KOPT-K1 (cell line): ENCODE results near the gene CLDN12.

ENCODE experiments used
- H3K27ac ChIP-seq: fragments of 200-600 bp; sonication (generic); 2 replicates; pipeline ENCODE4 v1.5.1; 2016; ENCODE audit warnings: antibody characterized with exemption, mild to moderate bottlenecking, low read depth, low read length; ENCODE audit not compliant: poor library complexity, severe bottlenecking
- H3K36me3 ChIP-seq: fragments of 200-600 bp; sonication (generic); 2 replicates; pipeline ENCODE4 v1.5.1; 2017; ENCODE audit warnings: antibody characterized with exemption, mild to moderate bottlenecking, low read length, moderate library complexity; ENCODE audit not compliant: insufficient read depth
- H3K9me3 ChIP-seq: fragments of 200-600 bp; sonication (generic); 2 replicates; pipeline ENCODE4 v1.5.1; 2017; ENCODE audit warnings: antibody characterized with exemption, low read length, mild to moderate bottlenecking; ENCODE audit not compliant: insufficient read depth, poor library complexity, severe bottlenecking

Gene CLDN12

DNA sequence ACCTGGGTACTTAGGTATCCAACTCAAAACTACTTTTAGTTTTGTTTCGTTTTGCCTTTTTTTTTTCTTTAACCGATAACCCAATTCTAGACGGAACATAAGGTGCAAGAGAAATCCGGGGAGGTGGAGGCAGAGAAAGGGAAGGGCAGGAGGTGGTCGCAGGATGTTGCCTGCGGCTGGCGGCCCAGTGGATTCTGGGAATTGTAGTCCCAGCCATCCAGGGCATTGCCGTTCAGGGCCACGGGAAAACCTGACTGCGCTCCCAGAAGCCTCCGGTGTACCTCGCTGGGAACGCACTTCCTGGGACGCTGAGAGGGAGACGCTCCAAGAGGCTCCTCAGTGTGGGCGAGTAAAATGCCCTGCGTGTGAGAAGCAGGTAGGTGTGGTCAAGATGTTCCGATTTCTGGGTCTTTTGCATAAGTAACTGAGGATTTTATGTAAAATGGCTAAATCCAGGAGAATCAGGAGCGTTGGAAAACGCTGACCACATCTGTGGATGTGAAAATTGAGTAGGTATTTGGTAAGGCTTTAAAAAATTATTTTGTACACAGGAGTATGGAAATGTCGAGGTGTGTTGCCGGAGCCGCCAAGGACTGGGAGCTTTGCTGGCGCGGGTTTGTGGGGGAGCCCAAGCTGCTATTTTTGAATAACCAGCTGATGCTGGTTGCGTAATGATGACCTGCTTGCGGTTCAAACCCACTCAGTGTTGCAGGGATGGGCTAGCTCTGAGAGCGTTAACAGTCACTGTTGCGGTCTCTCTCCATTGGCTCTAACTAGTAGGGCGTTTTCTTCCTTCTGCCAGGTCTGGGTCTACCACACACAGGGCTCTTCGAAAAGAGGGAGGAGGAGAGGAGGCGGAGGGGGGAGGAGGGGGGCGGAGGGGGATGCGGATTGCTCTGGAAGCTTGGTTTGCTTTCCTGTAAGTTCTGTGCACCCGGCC is at the start of gene CLDN12:
Gene CLDN12 (plus strand): TSS at position 288 of the 940 bp plus-strand sequence. CDS start 9,216 bp downstream, outside the sequence.
- peaks cover 3% of the 10 kb centered on the region for H3K9me3 ChIP-seq
- peak within 1 kb of the TSS; percentile 60 for H3K27ac ChIP-seq
- peaks cover 10% of the 10 kb centered on the region; the same call in 1 of the 2 replicates for H3K36me3 ChIP-seq

DNA sequence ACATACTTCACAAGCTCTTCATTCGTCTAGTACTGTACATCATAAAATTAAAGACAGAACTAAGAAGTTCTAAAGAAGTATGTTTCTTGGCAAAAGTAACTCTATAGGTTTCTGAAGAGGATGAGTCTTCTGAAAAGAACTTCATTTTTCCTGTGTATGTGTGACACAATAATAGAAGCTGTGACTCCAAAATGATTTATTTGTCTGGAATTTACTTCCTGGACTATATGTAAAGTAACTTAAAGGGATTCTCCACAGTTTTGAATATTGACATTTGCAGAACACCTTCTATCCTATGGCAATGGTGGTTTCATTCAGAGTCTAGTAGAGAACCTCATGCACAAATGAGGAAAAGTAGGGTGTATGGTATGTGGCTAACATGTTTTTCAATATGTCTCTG is 19.8 kb upstream of the CLDN12 start:
- H3K36me3 ChIP-seq = peaks cover 88% of the 10 kb centered on the region
- no peak overlapping the region for H3K27ac ChIP-seq
- H3K9me3 ChIP-seq = no peaks in the 10 kb centered on the region

- H3K9me3 ChIP-seq = no peaks in the 10 kb centered on the region
- peaks cover 87% of the 10 kb centered on the region for H3K36me3 ChIP-seq
- no peak overlapping the region for H3K27ac ChIP-seq
Observed at GRCh38 chr7:90383861-90384260, 19.4 kb upstream of the CLDN12 start.

GRCh38 chr7:90384433-90384832 is 18.8 kb upstream of the CLDN12 start:
- Histone ChIP-seq H3K9me3 (no peaks in the 10 kb centered on the region), H3K27ac (no peak overlapping the region), H3K36me3 (peaks cover 81% of the 10 kb centered on the region)

DNA sequence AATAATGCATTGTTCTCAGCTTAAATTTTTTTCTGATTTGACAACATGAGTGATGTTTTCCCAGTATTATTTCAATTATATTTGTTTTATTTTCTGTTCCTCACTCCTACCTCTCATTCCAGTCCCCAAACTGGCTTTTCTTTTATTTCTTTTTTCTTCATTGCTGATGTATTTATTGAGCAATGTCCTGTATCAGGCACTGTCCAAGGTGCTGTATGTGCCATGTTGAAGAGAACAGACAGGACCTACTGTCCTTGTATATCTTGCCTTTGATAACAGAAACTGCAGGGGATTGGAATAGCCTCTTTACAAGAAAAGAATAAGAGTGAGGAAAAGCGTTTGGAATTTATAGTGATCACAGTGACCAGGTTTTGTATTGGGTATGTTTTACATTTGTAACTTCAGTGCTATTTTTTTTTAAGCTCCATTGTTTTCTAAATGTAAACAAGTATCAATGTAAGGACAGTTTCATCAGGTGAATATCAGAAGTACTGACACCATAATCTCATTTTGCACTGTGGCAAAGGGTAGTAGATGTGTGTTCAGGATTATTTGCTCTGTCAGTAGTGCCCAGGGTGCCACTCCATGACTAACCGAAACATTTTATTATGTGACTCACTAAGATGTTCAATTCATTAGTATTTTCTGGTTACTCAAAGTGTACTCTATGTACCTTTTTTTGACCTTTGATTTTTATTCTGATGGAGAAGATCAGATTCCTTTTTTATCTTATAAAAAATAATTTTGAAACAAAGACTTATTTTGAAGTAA is 15.6 kb upstream of the CLDN12 start:
- Histone ChIP-seq H3K9me3 (no peaks in the 10 kb centered on the region), H3K27ac (no peak overlapping the region), H3K36me3 (peaks cover 53% of the 10 kb centered on the region)

- Histone ChIP-seq H3K27ac (no peak overlapping the region), H3K36me3 (peaks cover 20% of the 10 kb centered on the region), H3K9me3 (no peaks in the 10 kb centered on the region)
Observed at GRCh38 chr7:90390926-90391325, 12.3 kb upstream of the CLDN12 start.

DNA sequence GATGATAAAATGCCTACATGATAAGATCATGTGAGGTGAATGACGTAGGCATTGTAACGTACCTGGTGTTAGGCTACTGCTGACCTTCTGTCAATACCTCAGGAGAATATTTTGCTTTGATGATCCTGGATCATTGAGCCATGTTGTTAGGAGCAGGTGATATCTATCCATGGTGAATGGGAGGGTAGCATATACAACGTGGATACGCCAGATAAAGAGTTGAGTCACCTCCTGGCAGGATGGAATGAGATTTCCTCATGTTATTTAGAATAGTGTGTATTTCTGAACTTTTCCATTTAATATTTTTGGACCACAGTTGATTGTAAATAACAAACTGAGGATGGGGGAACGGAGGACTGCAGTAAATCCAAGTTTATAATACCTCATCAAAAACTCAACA is 11.8 kb upstream of the CLDN12 start:
- no peak overlapping the region for H3K27ac ChIP-seq

GRCh38 chr7:90396420-90396819 is 6.8 kb upstream of the CLDN12 start:
- no peak overlapping the region for H3K27ac ChIP-seq
- H3K36me3 ChIP-seq = no peaks in the 10 kb centered on the region
- H3K9me3 ChIP-seq = peaks cover 4% of the 10 kb centered on the region

More for the DNA sequence above, 11.8 kb upstream of the CLDN12 start:
- Histone ChIP-seq H3K9me3 (no peaks in the 10 kb centered on the region), H3K36me3 (peaks cover 15% of the 10 kb centered on the region)

GRCh38 chr7:90401989-90402388 is 1.3 kb upstream of the CLDN12 start:
- H3K36me3 ChIP-seq = peaks cover 6% of the 10 kb centered on the region; the same call in 1 of the 2 replicates
- peaks cover 4% of the 10 kb centered on the region for H3K9me3 ChIP-seq
- H3K27ac ChIP-seq = no peak overlapping the region

- peaks cover 9% of the 10 kb centered on the region; the same call in 1 of the 2 replicates for H3K36me3 ChIP-seq
- H3K27ac ChIP-seq = no peak overlapping the region
- peaks cover 4% of the 10 kb centered on the region for H3K9me3 ChIP-seq
Observed at GRCh38 chr7:90402785-90403173, 482 bp upstream of the CLDN12 start.

DNA sequence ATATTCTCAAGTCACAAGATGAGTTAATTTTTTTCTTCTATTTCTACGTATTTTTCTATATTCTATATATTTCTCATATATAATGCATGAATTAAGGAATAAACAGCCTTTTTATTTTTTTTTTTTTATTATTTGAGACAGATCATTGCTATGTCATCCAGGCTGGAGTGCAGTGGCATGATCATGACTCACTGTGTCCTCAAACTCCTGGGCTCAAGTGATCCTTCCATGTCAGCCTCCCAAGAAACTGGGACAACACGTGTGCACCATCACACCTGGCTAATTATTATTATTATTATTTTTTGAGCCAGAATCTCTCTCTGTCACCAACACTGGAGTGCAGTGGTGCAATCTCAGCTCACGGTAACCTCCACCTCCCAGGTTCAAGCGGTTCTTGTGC is 1.5 kb downstream of the CLDN12 start:
- Histone ChIP-seq H3K27ac (no peak overlapping the region), H3K36me3 (peaks cover 14% of the 10 kb centered on the region; the same call in 1 of the 2 replicates), H3K9me3 (no peaks in the 10 kb centered on the region)

DNA sequence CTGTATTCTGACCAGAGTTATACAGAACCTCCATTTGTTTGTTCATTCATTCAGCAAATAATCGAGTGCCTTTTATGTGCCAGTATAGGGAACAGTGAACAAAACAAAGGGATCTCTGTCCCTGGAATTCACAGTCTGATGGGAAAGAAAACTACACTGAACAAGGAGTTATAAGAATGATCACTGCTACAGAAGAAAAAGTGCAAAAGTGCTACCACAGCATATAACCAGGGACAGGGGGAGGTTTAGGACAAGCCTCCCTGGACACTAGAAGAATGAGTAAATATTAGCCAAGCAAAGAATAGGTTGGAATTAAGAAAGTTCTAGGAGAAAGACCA is 4.2 kb downstream of the CLDN12 start:
- Histone ChIP-seq H3K36me3 (peaks cover 14% of the 10 kb centered on the region; the same call in 1 of the 2 replicates), H3K27ac (no peak overlapping the region), H3K9me3 (no peaks in the 10 kb centered on the region)

- H3K36me3 ChIP-seq = peaks cover 20% of the 10 kb centered on the region
- no peaks in the 10 kb centered on the region for H3K9me3 ChIP-seq
- no peak overlapping the region for H3K27ac ChIP-seq
Observed at GRCh38 chr7:90408142-90408541, 4.9 kb downstream of the CLDN12 start.

DNA sequence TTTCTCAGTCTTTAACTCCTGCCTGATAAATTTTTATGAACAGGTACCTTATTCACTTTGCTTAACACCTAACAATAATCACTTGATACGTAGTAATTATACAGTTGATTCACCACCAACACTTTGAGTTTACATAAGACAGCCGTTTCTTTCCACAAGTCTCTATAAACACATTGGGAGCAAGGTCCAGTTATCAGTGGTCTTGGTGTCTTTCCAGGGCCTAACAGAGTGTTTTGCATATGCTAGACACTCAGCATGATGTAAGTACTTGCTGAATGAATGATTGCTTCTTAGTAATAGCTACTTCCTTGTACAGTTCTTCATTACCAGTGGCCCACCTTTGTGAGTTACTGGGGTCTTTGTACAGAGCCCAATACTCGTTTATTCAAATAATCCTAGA is 6.4 kb downstream of the CLDN12 start:
- no peak overlapping the region for H3K27ac ChIP-seq
- H3K36me3 ChIP-seq = peaks cover 23% of the 10 kb centered on the region

DNA sequence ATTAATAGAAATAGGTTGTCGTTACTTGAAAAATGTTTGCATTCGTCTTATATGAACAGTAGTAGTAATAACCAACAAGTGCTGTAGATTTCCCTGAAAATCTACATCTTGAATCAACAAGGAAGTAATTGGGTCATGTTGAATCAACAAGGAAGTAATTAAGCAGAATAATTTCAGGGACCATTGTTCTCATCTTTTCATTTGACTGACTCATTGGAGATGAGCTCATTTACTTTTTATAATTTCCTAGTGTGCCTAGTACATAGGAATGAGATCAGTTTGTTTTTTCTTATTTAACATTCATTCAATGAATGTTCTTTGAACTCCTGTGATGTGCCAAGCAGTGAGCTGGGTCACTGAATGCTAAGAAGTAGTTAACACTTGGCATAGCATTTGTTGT is 8.2 kb downstream of the CLDN12 start:
- Histone ChIP-seq H3K36me3 (peaks cover 17% of the 10 kb centered on the region), H3K27ac (no peak overlapping the region), H3K9me3 (no peaks in the 10 kb centered on the region)

More for the DNA sequence above, 6.4 kb downstream of the CLDN12 start:
- no peaks in the 10 kb centered on the region for H3K9me3 ChIP-seq
